OCI-LY7 (cell line): ENCODE measurements around the gene DNMT1.

Experiments used
- EZH2phosphoT487 ChIP-seq: fragments of 200-600 bp; sonication (generic); IDR thresholded peaks from 2 replicates; pipeline ENCODE4 v1.6.1; 2018; ENCODE audit warnings: low read depth, borderline replicate concordance, mild to moderate bottlenecking, mixed run types, antibody characterized with exemption, low read length, moderate library complexity, mixed read lengths
- TF ChIP-seq, protein P1 (sequence below): fragments of 200-600 bp; sonication (generic); conservative IDR thresholded peaks from 2 replicates; pipeline ENCODE4 v1.5.1; 2014; ENCODE audit warnings: mild to moderate bottlenecking, antibody characterized with exemption, low read length, moderate library complexity, mixed read lengths

DNA sequence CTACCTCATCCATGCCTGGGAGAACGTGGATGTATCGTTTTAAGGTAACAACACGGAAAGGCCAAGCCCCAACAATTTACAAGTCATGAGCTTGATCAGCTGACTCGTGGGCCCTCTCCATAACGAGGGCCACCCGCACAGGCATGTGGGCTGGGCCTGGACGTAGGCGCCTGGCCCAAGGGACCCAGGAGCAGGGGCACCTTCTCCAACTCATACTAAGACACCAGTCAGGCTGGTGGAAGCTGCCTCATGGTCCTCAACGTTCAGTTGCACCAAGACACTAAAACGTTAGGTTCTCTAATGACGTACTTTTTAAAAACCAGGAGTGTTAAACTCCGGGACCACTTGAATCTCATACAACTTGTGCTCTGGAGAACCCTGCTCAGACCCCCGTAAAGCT is 53.3 kb downstream of the DNMT1 start:
- TF ChIP-seq, protein P1, sequence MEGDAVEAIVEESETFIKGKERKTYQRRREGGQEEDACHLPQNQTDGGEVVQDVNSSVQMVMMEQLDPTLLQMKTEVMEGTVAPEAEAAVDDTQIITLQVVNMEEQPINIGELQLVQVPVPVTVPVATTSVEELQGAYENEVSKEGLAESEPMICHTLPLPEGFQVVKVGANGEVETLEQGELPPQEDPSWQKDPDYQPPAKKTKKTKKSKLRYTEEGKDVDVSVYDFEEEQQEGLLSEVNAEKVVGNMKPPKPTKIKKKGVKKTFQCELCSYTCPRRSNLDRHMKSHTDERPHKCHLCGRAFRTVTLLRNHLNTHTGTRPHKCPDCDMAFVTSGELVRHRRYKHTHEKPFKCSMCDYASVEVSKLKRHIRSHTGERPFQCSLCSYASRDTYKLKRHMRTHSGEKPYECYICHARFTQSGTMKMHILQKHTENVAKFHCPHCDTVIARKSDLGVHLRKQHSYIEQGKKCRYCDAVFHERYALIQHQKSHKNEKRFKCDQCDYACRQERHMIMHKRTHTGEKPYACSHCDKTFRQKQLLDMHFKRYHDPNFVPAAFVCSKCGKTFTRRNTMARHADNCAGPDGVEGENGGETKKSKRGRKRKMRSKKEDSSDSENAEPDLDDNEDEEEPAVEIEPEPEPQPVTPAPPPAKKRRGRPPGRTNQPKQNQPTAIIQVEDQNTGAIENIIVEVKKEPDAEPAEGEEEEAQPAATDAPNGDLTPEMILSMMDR, result no peak
- no peak for TF ChIP-seq EZH2phosphoT487
